Right lobe of liver (tissue), 4 donors: ENCODE results near the gene SENP2.

Source experiments
- POLR2A ChIP-seq: fragments of 450-650 bp; IDR thresholded peaks from one replicate; pipeline ENCODE4 v1.6.1; 2017; ENCODE audit warnings: antibody characterized with exemption, mild to moderate bottlenecking
- TF ChIP-seq, protein P1 (sequence below), 4 donors: fragments of 200-600 bp in 3 of 4; fragments of 450-650 bp in 1 of 4; IDR thresholded peaks; one replicate each; pipeline versions ENCODE4 v1.5.1 to v1.8.0; 2016 to 2022; ENCODE audit warnings: antibody characterized with exemption in 4 of 4, mild to moderate bottlenecking in 2 of 4
- donor health status: DM: no; HTN: no; CAD: no.
- donor health status: DM: no; HTN: no; CAD: no.
- donor health status: DM: no; HTN: yes; CAD: no.

DNA sequence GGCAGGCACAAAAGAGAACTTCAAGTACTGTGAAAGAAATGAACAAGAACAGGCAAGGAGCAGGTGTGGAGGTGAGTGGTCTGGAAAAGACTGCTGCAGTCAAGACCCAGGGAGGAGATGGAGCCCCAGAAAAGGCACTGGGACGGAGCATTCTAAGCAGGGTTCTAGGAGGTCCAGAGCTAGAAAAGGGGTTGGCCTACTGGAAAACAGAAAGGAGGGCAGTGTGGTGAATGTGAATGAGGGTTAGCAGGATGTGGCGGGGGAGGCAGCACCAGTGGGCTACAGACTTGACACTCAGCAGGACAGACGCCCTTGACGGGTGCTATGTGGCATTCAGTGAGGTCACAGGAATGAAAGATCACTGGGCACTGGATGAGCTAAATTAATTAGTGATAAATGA, 75.7 kb downstream of the SENP2 start:
- TF ChIP-seq, protein P1, sequence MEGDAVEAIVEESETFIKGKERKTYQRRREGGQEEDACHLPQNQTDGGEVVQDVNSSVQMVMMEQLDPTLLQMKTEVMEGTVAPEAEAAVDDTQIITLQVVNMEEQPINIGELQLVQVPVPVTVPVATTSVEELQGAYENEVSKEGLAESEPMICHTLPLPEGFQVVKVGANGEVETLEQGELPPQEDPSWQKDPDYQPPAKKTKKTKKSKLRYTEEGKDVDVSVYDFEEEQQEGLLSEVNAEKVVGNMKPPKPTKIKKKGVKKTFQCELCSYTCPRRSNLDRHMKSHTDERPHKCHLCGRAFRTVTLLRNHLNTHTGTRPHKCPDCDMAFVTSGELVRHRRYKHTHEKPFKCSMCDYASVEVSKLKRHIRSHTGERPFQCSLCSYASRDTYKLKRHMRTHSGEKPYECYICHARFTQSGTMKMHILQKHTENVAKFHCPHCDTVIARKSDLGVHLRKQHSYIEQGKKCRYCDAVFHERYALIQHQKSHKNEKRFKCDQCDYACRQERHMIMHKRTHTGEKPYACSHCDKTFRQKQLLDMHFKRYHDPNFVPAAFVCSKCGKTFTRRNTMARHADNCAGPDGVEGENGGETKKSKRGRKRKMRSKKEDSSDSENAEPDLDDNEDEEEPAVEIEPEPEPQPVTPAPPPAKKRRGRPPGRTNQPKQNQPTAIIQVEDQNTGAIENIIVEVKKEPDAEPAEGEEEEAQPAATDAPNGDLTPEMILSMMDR (IDR thresholded peaks at IDR 0.05), result no peak
- no peak for TF ChIP-seq POLR2A
